ENCODE data around the gene TTBK2.
"Not testable (repeated sequence)": the region's sequence is repeated elsewhere in the genome, so short reads cannot be mapped to it uniquely, and the experiment has no call there.

The TTBK2 gene

GRCh38 chr15:42761813-42762212, 158.8 kb downstream of the TTBK2 start:
- DNase-seq (ENCODE audit: low read depth) = not testable (repeated sequence)

DNA sequence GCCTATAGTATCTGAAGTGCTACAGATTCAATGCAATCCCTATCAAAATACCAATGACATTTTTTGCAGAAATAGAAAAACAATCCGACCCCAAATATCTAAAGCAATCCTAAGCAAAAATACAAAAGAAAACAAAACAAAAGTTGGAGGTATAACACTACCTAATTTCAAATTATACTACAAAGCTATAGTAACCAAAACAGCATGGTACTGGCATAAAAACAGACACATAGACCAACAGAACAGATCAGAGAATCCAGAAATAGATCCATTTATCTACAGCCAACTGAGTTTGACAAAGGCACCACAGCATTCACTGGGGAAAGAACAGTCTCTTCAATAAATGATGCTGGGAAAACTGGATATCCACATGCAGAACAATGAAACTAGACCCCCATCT, 159.8 kb downstream of the TTBK2 start:
- no peak for DNase-seq (ENCODE audit: low read depth)

GRCh38 chr15:42759093-42759492, 161.5 kb downstream of the TTBK2 start:
- no peak for DNase-seq (ENCODE audit: low read depth)

DNA sequence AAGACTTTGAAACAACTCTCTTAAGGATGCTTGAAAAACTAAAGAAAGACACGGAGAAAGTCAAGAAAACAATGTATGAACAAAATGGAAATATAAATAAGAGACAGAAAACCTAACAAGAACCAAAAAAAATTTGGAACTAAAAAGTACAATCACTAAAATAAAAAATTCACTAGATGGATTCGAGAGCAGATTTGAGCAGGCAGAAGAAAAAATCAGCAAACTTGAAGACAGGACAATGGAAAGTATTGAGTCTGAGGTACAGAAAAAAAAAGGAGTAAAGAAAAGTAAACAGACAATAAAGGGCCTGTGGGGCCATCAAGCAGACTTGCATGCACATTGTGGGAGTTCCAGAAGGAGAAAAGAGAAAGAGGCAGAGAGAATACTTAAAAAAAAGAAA, 170.3 kb downstream of the TTBK2 start:
- no peak for DNase-seq (ENCODE audit: low read depth)

DNA sequence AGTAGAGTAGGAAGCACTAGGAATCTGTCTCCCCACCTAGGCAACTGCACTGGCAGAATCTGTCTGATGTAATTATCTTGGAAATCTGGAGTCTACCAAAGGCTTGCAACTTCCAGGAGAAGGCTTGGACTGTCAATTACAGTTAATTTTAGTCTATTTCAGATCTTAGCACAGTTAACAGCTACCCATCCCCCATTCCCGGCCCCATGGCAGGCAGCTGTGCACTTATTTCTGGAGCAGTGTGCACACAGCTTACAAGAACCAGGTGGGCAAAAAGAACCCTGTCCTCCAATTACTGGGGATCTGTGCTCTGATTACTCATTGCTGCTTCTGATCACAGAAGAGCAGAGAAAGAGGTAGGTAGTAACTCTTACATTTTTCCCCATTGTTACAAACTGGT, 171.3 kb downstream of the TTBK2 start:
- no peak for DNase-seq (ENCODE audit: low read depth)

GRCh38 chr15:42744195-42744594, 176.4 kb downstream of the TTBK2 start:
- no peak for DNase-seq (ENCODE audit: low read depth)

GRCh38 chr15:42742149-42742548, 178.4 kb downstream of the TTBK2 start:
- no peak for DNase-seq (ENCODE audit: low read depth)

DNA sequence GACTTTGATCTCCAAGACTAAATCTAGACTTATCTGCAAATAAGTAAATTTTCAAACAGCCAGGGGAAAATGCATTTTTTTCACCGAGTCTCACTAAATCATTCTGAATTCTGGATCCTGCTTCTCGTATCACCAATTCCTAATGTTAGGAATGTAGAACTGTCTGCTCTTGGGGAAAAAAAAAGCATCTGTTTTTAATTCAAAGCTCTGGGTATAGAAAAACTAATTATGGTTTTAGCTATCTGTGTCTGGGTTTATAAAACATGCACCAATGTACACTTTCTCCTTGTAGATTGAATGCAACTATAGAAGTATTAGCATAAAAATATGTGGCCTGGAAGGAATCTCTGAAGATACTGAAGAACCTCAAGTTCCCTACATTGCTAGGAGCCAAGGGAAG, 178.9 kb downstream of the TTBK2 start:
- DNase-seq (ENCODE audit: low read depth) = no peak

DNA sequence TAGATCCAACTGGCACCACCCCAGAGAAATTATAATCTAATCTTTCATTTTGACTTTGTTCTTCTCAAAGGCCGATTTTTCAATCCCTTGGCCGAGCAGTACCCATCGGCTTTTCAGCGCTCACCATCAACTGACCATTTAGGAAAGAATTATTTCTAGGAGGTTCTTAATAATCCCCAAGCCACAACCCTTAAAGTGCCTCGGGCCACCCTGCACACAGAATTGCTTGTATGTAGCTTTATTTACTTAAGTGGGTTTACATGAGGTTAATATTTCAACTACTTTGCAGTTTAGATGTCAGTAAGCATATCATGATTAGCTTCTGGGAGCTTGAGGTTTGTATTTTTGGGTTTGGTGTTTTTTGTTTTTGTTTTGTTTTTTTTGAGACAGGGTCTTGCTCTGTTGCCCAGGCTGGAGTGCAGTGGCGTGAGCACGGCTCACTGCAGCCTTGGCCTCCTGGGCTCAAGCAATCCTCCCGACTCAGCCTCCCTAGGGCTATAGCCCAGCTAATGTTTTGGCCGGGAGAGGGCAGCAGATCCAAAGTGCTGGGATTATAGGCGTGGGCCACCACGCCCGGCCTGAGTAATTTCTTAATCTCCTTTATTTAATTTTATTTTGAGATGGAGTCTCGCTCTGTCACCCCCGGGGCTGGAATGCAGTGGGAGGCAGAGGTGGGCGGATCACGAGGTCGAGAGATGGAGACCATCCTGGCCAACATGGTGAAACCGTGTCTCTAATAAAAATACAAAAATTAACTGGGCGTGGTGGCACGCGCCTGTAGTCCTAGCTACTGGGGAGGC, 182.8 kb downstream of the TTBK2 start:
- no peak for DNase-seq (ENCODE audit: low read depth)

DNA sequence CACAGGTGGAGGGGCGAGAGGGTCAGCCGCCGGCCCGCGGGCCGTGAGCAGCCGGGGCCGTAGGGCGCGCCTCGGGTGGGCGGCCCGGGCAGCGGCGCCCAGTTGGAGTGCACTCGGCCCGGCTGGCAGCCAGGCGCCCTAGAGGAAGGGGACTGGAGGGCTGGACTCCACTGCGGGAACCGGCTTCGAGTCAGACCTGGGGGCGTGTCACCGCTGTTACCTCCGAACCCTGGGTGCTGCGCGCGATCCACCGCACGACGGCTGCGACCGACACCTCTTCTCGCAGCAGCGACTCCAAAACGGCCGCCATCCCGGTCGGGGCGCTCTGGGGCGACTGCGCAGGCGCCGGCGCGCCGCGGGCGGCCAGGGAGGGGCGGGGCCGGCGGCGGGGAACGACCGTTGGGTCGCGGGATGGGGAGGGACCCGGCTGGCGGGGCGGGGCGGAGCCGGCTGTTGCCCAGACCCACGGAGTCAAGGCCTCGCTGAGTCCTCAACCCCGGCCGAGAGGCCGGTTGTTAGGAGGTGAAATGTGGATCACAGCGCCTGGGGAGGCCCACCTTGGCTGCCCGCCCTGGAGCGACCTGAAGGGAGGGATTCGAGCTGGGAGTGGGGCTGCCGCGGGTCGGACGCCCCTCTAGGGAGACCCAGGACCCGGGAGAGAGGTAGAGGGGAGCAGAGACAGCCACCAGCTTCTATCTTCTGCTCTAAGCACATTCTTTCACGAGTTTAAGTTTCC, 183.6 kb downstream of the TTBK2 start, which contains the start of gene CDAN1:
TSS of gene CDAN1 (minus strand) at position 336 of the 736 bp plus-strand sequence. CDS start at position 310, 26 bp downstream.
- DNase-seq (ENCODE audit: low read depth) = peak; percentile 97

DNA sequence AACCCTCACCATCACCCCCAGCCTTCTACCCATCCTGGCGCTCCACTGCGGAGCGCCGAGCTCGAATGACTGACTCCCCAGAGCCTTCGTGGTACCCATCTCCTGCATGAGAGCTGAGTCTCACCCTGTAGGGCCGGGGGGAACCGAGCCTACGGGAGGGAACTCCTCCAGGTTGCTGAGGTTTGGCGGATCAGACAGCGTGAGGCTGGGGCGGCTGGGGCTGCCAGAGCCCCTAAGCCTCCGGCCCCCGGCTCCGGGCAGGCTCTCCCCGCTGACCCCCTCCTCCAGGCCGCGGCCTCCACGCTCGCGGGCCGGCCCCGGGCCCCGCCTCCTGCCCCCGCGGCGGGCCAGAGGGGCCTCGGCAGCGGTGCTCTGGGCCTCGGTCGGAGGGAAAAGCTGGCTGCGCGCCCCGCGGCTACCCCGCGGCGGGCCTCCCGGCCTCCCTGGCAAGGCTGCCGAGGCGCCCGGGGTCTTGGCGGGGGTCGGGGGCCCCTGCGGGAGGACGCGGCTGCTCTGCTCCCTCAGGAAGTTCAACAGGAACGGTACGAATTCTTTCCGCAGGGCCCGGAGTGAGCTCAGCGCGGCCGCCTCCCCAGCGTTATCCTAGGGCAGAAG, 184.3 kb downstream of the TTBK2 start:
- DNase-seq (ENCODE audit: low read depth) = peak; percentile 8

- DNase-seq (ENCODE audit: low read depth) = no peak
Measured at GRCh38 chr15:42735382-42736165, 185.0 kb downstream of the TTBK2 start.

GRCh38 chr15:42734076-42734672, 186.4 kb downstream of the TTBK2 start:
- no peak for DNase-seq (ENCODE audit: low read depth)

DNA sequence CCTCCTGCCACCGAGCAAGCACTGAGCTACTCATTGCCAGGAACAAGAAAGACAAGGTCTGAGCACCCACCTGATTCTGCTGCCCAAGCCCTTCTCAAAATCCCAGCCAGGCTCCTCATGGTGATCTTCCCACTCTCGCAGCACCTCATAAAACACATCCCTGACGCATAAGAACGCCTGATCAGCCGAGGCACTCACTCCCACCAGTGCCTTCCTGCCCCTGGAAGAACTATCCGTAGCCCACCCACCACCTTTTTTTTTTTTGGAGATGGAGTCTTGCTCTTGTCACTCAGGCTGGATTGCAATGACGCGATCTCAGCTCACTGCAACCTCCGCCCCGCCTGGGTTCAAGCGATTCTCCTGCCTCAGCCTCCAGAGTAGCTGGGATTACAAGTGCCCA, 187.6 kb downstream of the TTBK2 start:
- DNase-seq (ENCODE audit: low read depth) = no peak

DNA sequence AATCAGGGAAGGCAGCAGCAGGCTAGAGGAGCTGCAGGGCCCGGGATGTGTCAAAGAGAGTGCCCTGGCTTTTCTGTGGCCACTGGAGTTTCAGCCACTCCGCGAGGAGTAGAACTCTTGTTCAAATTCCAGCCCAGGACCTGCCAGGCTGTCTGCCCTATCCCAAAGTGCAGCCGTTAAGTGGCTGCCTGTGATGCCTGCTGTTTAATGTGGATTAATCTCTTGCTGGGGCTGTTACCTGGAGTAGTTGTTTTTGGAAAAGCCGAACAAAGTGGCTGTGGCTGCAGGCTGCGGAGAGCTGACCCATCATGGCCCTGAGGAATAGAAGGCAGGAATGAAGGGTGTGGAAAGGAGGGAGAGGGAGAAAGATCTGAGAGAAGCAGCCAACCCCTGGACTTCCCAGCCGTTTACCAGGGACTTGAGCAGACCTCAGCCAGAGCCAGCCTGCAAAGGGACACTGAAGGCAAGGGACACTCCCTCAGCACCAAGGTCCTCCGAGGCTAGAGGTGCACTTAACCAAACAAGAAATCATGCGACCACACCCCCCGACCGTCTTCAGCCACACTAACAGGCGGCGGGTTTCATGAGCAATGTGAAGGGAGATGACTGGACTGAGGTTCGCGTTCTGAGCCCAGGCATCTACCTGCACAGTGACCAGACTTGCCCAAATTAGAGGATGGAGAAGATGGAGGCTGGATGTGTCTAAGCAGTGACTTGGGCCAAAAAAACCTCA, 188.3 kb downstream of the TTBK2 start:
- no peak for DNase-seq (ENCODE audit: low read depth)

DNA sequence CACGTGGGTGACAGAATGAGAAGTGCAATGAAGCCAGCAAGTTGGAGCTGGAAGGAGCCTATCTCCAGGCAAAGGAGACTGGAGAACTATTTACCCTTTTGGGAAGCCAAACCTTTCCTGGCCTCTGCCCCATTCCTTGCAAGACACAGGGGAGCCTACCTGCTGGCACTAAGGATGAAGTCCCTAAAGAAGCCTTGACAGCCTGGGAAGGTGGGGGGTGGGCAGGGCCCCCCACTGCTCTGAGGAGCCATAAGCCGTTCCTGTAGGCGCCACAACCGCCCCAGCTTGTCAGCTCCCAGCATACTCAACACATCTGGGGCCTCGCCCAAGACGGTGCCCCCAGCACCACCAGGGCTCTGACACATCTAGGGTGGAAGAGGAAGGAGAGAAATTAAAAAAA, 189.1 kb downstream of the TTBK2 start:
- DNase-seq (ENCODE audit: low read depth) = no peak

DNA sequence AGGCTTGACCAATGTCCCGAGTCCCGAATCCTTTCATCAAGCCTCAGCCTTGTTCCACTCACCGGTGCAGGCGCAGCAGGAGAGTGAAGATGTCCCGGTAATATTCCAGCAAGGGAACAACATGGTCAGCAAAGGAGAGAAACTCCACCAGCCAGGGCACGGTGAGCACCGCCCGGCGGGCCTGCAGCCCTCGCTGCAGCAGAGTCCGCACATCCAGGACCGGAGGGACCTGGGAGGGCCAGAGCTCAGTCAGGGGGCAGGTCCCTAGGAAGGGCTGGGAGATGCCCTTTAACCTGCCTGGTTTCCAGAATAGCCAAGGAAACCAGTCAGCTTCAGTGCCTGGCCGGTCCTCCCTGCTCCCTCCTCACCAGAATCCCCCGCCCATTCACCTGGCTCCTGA, 190.0 kb downstream of the TTBK2 start:
- no peak for DNase-seq (ENCODE audit: low read depth)

- DNase-seq (ENCODE audit: low read depth) = no peak
Measured at GRCh38 chr15:42730135-42730534, 190.4 kb downstream of the TTBK2 start.

DNA sequence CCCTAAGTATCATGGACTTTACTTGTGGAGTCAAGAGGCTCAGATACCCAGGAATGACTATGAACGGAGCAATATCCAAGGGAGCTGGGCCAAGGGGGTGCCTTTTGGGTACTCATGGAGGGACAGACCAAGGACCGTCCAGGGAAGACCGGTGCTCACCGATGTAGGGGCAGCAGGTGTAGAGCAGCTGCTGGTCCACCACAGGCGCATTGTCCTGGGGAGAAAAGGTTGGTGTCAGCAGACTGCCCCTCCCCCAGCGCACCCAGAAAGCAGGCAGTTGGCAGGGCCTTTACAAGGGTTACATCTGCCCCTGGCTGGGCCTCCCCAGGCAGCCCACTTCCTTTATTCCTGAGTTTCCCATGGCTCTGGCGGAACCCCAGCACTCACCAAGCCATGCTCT, 191.2 kb downstream of the TTBK2 start:
- DNase-seq (ENCODE audit: low read depth) = no peak

- no peak for DNase-seq (ENCODE audit: low read depth)
Measured at GRCh38 chr15:42728972-42729371, 191.6 kb downstream of the TTBK2 start.

DNA sequence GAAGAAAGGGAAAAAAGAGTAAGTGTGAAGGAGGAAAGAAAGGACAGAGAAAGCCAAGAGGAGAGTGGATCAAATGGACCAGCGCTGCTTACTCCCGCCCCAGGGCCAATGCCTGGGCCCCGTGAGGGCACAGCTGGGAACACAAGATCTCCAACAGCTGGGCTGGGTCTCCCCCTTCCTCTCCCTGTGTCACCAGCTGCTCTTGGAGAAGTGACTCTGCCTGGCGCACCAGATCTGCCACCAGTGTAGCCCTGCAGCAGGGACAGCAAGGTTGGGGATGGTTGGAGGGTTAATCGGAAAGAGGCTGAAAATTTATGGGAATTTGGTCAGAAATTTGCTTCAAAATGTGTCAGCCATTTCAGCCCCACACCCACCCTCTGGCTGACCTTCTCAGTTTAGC, 192.0 kb downstream of the TTBK2 start:
- DNase-seq (ENCODE audit: low read depth) = no peak
